BLaER1 treated with 17β-estradiol and CSF1 and Interleukin-3, amounts not matched to agents 10 nM and 100 nM (cell line): Measurements from ENCODE around the gene TDRD5.

Source experiments
- H3K27ac ChIP-seq, 11 experiments: shearing (Covaris generic); formaldehyde crosslinking; 2 replicates each; pipeline ENCODE4 v1.8.1; 2022
- H3K27me3 ChIP-seq, 11 experiments: shearing (Covaris generic); formaldehyde crosslinking; 2 replicates each; pipeline ENCODE4 v1.8.1; 2022
- H3K36me3 ChIP-seq, 11 experiments: shearing (Covaris generic); formaldehyde crosslinking; 2 replicates each; pipeline ENCODE4 v1.8.1; 2022
- H3K4me1 ChIP-seq, 10 experiments: shearing (Covaris generic); formaldehyde crosslinking; 2 replicates each; pipeline ENCODE4 v1.8.1; 2022
- H3K4me2 ChIP-seq, 11 experiments: shearing (Covaris generic); formaldehyde crosslinking; 2 replicates each; pipeline ENCODE4 v1.8.1; 2022
- H3K4me3 ChIP-seq, 10 experiments: shearing (Covaris generic); formaldehyde crosslinking; 2 replicates each; pipeline ENCODE4 v1.8.1; 2022
- H3K9ac ChIP-seq, 11 experiments: shearing (Covaris generic); formaldehyde crosslinking; 2 replicates each; pipeline ENCODE4 v1.8.1; 2022
- H3K9me3 ChIP-seq, 11 experiments: shearing (Covaris generic); formaldehyde crosslinking; replicated peaks in 1 of 11; 2 replicates each; pipeline ENCODE4 v1.8.1; 2022
- H4K20me1 ChIP-seq, 11 experiments: shearing (Covaris generic); formaldehyde crosslinking; 2 replicates each; pipeline ENCODE4 v1.8.1; 2022
- Cebpa-rat ChIP-seq, 11 experiments: shearing (Covaris generic); IDR thresholded peaks; 2 replicates each; pipeline ENCODE4 v1.8.1; 2022

TDRD5 gene

GRCh38 chr1:179591253-179591591, 410 bp upstream of the TDRD5 start:
- no peak overlapping the region for H3K4me3 ChIP-seq
- no peaks in the 10 kb centered on the region for H3K27me3 ChIP-seq
- H4K20me1 ChIP-seq, result no peaks in the 10 kb centered on the region
- no peak overlapping the region for H3K9ac ChIP-seq
- no peaks in the 10 kb centered on the region for H3K36me3 ChIP-seq
- no peak for TF ChIP-seq Cebpa-rat (IDR thresholded peaks at IDR 0.05)
- no peak overlapping the region for H3K4me2 ChIP-seq
- H3K4me1 ChIP-seq, result no peaks in the 10 kb centered on the region
- peaks cover 10 to 22% (median 15%) of the 10 kb centered on the region in 11 experiments; a peak in 20 of 22 replicates for H3K9me3 ChIP-seq
- H3K27ac ChIP-seq, result no peak overlapping the region

- Histone ChIP-seq H3K9ac (no peak overlapping the region), H3K9me3 (peaks cover 0 to 10% (median 4%) of the 10 kb centered on the region in 11 experiments; a peak in 2 of 22 replicates), H3K27me3 (no peaks in the 10 kb centered on the region), H4K20me1 (no peaks in the 10 kb centered on the region), H3K4me3 (no peak overlapping the region), H3K27ac (no peak overlapping the region), H3K36me3 (no peaks in the 10 kb centered on the region), H3K4me1 (peaks cover 0 to 12% (median 0%) of the 10 kb centered on the region in 10 experiments; a peak in 1 of 20 replicates), H3K4me2 (no peak overlapping the region)
- no peak for TF ChIP-seq Cebpa-rat (IDR thresholded peaks at IDR 0.05)
Observed at GRCh38 chr1:179598631-179599030, 7.0 kb downstream of the TDRD5 start.

- no peak overlapping the region for H3K4me2 ChIP-seq
- H3K36me3 ChIP-seq, result no peaks in the 10 kb centered on the region
- H3K27me3 ChIP-seq, result no peaks in the 10 kb centered on the region
- no peak overlapping the region for H3K4me3 ChIP-seq
- H3K9ac ChIP-seq, result no peak overlapping the region
- no peak for TF ChIP-seq Cebpa-rat (IDR thresholded peaks at IDR 0.05)
- peaks cover 0 to 10% (median 4%) of the 10 kb centered on the region in 11 experiments; a peak in 2 of 22 replicates for H3K9me3 ChIP-seq
- no peaks in the 10 kb centered on the region for H4K20me1 ChIP-seq
- no peak overlapping the region for H3K27ac ChIP-seq
- H3K4me1 ChIP-seq, result peaks cover 0 to 12% (median 0%) of the 10 kb centered on the region in 10 experiments; a peak in 1 of 20 replicates
Observed at GRCh38 chr1:179599623-179600249, 8.1 kb downstream of the TDRD5 start.

- peaks cover 0 to 10% (median 4%) of the 10 kb centered on the region in 11 experiments; a peak in 2 of 22 replicates for H3K9me3 ChIP-seq
- no peak overlapping the region for H3K4me3 ChIP-seq
- H3K9ac ChIP-seq, result no peak overlapping the region
- H3K36me3 ChIP-seq, result no peaks in the 10 kb centered on the region
- H3K4me2 ChIP-seq, result no peak overlapping the region
- TF ChIP-seq Cebpa-rat (IDR thresholded peaks at IDR 0.05), result no peak
- H3K4me1 ChIP-seq, result peaks cover 0 to 12% (median 0%) of the 10 kb centered on the region in 10 experiments; a peak in 1 of 20 replicates
- no peaks in the 10 kb centered on the region for H4K20me1 ChIP-seq
- no peak overlapping the region for H3K27ac ChIP-seq
- H3K27me3 ChIP-seq, result no peaks in the 10 kb centered on the region
Observed at GRCh38 chr1:179601093-179601492, 9.5 kb downstream of the TDRD5 start.

- Histone ChIP-seq H3K4me1 (peaks cover 4 to 18% (median 14%) of the 10 kb centered on the region in 10 experiments; a peak in 16 of 20 replicates), H3K27ac (no peak overlapping the region), H4K20me1 (no peaks in the 10 kb centered on the region), H3K9me3 (no peaks in the 10 kb centered on the region), H3K9ac (no peak overlapping the region), H3K4me3 (no peak overlapping the region), H3K4me2 (no peak overlapping the region), H3K27me3 (no peaks in the 10 kb centered on the region), H3K36me3 (no peaks in the 10 kb centered on the region)
- TF ChIP-seq Cebpa-rat (IDR thresholded peaks at IDR 0.05), result no peak
Observed at GRCh38 chr1:179612361-179612760, 20.7 kb downstream of the TDRD5 start.

GRCh38 chr1:179630719-179631118, 39.1 kb downstream of the TDRD5 start:
- Histone ChIP-seq H4K20me1 (no peaks in the 10 kb centered on the region), H3K36me3 (no peaks in the 10 kb centered on the region), H3K9me3 (no peaks in the 10 kb centered on the region)

GRCh38 chr1:179632868-179633267, 41.2 kb downstream of the TDRD5 start:
- Histone ChIP-seq H3K9ac (no peak overlapping the region), H3K4me3 (no peak overlapping the region), H3K9me3 (no peaks in the 10 kb centered on the region), H3K4me1 (no peaks in the 10 kb centered on the region), H3K4me2 (no peak overlapping the region), H3K27me3 (no peaks in the 10 kb centered on the region), H3K36me3 (no peaks in the 10 kb centered on the region), H4K20me1 (no peaks in the 10 kb centered on the region), H3K27ac (no peak overlapping the region)
- no peak for TF ChIP-seq Cebpa-rat (IDR thresholded peaks at IDR 0.05)

More at GRCh38 chr1:179630719-179631118, 39.1 kb downstream of the TDRD5 start:
- Histone ChIP-seq H3K27ac (no peak overlapping the region), H3K4me1 (no peaks in the 10 kb centered on the region), H3K27me3 (no peaks in the 10 kb centered on the region), H3K9ac (no peak overlapping the region), H3K4me3 (no peak overlapping the region), H3K4me2 (no peak overlapping the region)
- TF ChIP-seq Cebpa-rat (IDR thresholded peaks at IDR 0.05), result no peak

GRCh38 chr1:179637211-179637860, 45.7 kb downstream of the TDRD5 start:
- no peaks in the 10 kb centered on the region for H4K20me1 ChIP-seq
- H3K9me3 ChIP-seq, result no peaks in the 10 kb centered on the region
- H3K36me3 ChIP-seq, result no peaks in the 10 kb centered on the region
- no peak overlapping the region for H3K27ac ChIP-seq
- no peak overlapping the region for H3K9ac ChIP-seq
- no peaks in the 10 kb centered on the region for H3K27me3 ChIP-seq
- H3K4me3 ChIP-seq, result no peak overlapping the region
- no peak for TF ChIP-seq Cebpa-rat (IDR thresholded peaks at IDR 0.05)
- no peaks in the 10 kb centered on the region for H3K4me1 ChIP-seq
- H3K4me2 ChIP-seq, result no peak overlapping the region

- no peak overlapping the region for H3K27ac ChIP-seq
- no peak overlapping the region for H3K4me2 ChIP-seq
- H3K9ac ChIP-seq, result no peak overlapping the region
- H3K9me3 ChIP-seq, result peaks cover 6 to 29% (median 21%) of the 10 kb centered on the region in 11 experiments; a peak in 20 of 22 replicates
- no peak overlapping the region for H3K4me3 ChIP-seq
- no peaks in the 10 kb centered on the region for H4K20me1 ChIP-seq
- TF ChIP-seq Cebpa-rat (IDR thresholded peaks at IDR 0.05), result no peak
- no peaks in the 10 kb centered on the region for H3K27me3 ChIP-seq
- peaks cover 0 to 30% (median 15%) of the 10 kb centered on the region in 10 experiments; a peak in 13 of 20 replicates for H3K4me1 ChIP-seq
- no peaks in the 10 kb centered on the region for H3K36me3 ChIP-seq
Observed at GRCh38 chr1:179661018-179661417, 69.4 kb downstream of the TDRD5 start.
